DMS 273 (cell line): ENCODE measurements around the gene CLIP1.
"Not testable (repeated sequence)": the region's sequence is repeated elsewhere in the genome, so short reads cannot be mapped to it uniquely, and the experiment has no call there.

Experiments
- DNase-seq: peaks from one replicate; lab custom pipeline; 2025; ENCODE audit not compliant: unreplicated experiment; lab: John Stamatoyannopoulos, UW

The CLIP1 gene

GRCh38 chr12:122260735-122261134 is 161.7 kb downstream of the CLIP1 start:
- not testable (repeated sequence) for DNase-seq

- DNase-seq: not testable (repeated sequence)
These were observed 163.5 kb downstream of the CLIP1 start for GRCh38 chr12:122258939-122259338.

- DNase-seq: not testable (repeated sequence)
These were observed 164.0 kb downstream of the CLIP1 start for GRCh38 chr12:122258462-122258861.

GRCh38 chr12:122250536-122250935 is 171.9 kb downstream of the CLIP1 start:
- no peak for DNase-seq

GRCh38 chr12:122250047-122250446 is 172.4 kb downstream of the CLIP1 start:
- DNase-seq: no peak

- DNase-seq: no peak
These were observed 176.9 kb downstream of the CLIP1 start for GRCh38 chr12:122245553-122245952.

GRCh38 chr12:122244565-122245371 is 177.7 kb downstream of the CLIP1 start:
- DNase-seq: no peak

GRCh38 chr12:122243965-122244364 is 178.5 kb downstream of the CLIP1 start:
- DNase-seq: no peak

GRCh38 chr12:122238861-122239260 is 183.6 kb downstream of the CLIP1 start:
- DNase-seq: peak; percentile 7

GRCh38 chr12:122235741-122236140 is 186.7 kb downstream of the CLIP1 start:
- no peak for DNase-seq

- no peak for DNase-seq
These were observed 189.8 kb downstream of the CLIP1 start for GRCh38 chr12:122232691-122233090.

GRCh38 chr12:122230798-122231197 is 191.7 kb downstream of the CLIP1 start:
- no peak for DNase-seq

GRCh38 chr12:122228092-122228491 is 194.4 kb downstream of the CLIP1 start:
- DNase-seq: no peak

GRCh38 chr12:122227341-122227740 is 195.1 kb downstream of the CLIP1 start:
- peak; percentile 47 for DNase-seq

GRCh38 chr12:122226366-122227125 is 195.9 kb downstream of the CLIP1 start:
- DNase-seq: peak; percentile 67

GRCh38 chr12:122225683-122226365 is 196.6 kb downstream of the CLIP1 start, which contains the start of gene DIABLO:
TSS of gene DIABLO (minus strand) at chr12:122226052. CDS start at chr12:122226014, 38 bp downstream.
- peak; percentile 99 for DNase-seq
